Mononuclear cell (primary cell): ENCODE measurements around the gene IL32. TPM values are rescaled to one million over a fixed set of nuclear protein-coding genes. Genes with fewer than 3 reads are reported as not detected.

Experiments
- H3K27me3 ChIP-seq: 2 replicates; pipeline ENCODE4 v1.6.0; 2011; ENCODE audit warnings: low read length, control low read depth; ENCODE audit not compliant: insufficient read depth
- H3K4me1 ChIP-seq: 2 replicates; pipeline ENCODE4 v1.5.1; 2011; ENCODE audit warnings: mild to moderate bottlenecking, low read length, control low read depth; ENCODE audit not compliant: insufficient read depth
- H3K4me3 ChIP-seq: 2 replicates; pipeline ENCODE4 v1.5.1; 2011; ENCODE audit warnings: mild to moderate bottlenecking, low read length, moderate library complexity
- H3K9me3 ChIP-seq: 2 replicates; pipeline ENCODE4 v1.5.1; 2011; ENCODE audit warnings: low read depth, mild to moderate bottlenecking, control low read depth, low read length
- total RNA-seq: library from RNA; depleted of rRNA; stranded (reverse); fragments of >200 nt; gene quantifications from one replicate; pipeline ENCODE4 v1.2.3, GENCODE V29; 2012

The IL32 gene
- total RNA-seq, 1 donor: 115 TPM

- no peaks in the 10 kb centered on the region for H3K9me3 ChIP-seq
- no peak overlapping the region for H3K4me3 ChIP-seq
Observed at GRCh38 chr16:3118846-3119245, 53.4 kb downstream of the IL32 start.

More at GRCh38 chr16:3118846-3119245, 53.4 kb downstream of the IL32 start:
- H3K4me1 ChIP-seq: peaks cover 7% of the 10 kb centered on the region
- H3K27me3 ChIP-seq: no peaks in the 10 kb centered on the region

Other genes starting within 250 kb of the IL32 start
- not detected for gene PRSS21, start 248.4 kb upstream of the IL32 start, total RNA-seq
- gene ZG16B, start 235.3 kb upstream of the IL32 start, total RNA-seq: 1.2 TPM
- gene PRSS22, start 207.5 kb upstream of the IL32 start, total RNA-seq: 0.21 TPM
- 8.1 TPM for gene FLYWCH2, start 182.4 kb upstream of the IL32 start, total RNA-seq
- 15.7 TPM for gene FLYWCH1, start 153.7 kb upstream of the IL32 start, total RNA-seq
- gene KREMEN2, start 101.4 kb upstream of the IL32 start, total RNA-seq: not detected
- gene PAQR4, start 96.3 kb upstream of the IL32 start, total RNA-seq: 3.1 TPM
- 1.3 TPM for gene PKMYT1, start 85.2 kb upstream of the IL32 start, total RNA-seq
- not detected for gene CLDN9, start 52.7 kb upstream of the IL32 start, total RNA-seq
- not detected for gene CLDN6, start 47.5 kb upstream of the IL32 start, total RNA-seq
- 8.2 TPM for gene TNFRSF12A, start 45.3 kb upstream of the IL32 start, total RNA-seq
- gene HCFC1R1, start 41.7 kb upstream of the IL32 start, total RNA-seq: 8.2 TPM
- 8.9 TPM for gene THOC6, start 41.6 kb upstream of the IL32 start, total RNA-seq
- 0.10 TPM for gene BICDL2, start 28.7 kb upstream of the IL32 start, total RNA-seq
- gene MMP25, start 19.1 kb upstream of the IL32 start, total RNA-seq: 1.7 TPM
- under 0.01 TPM for gene ZSCAN10, start 33.7 kb downstream of the IL32 start, total RNA-seq
- gene ZNF205, start 46.9 kb downstream of the IL32 start, total RNA-seq: 0.52 TPM
- gene ZNF213, start 69.4 kb downstream of the IL32 start, total RNA-seq: 1.6 TPM
- not detected for gene OR1F1, start 122.6 kb downstream of the IL32 start, total RNA-seq
- gene ZNF200, start 169.5 kb downstream of the IL32 start, total RNA-seq: 4.5 TPM
- 26.7 TPM for gene MEFV, start 191.0 kb downstream of the IL32 start, total RNA-seq
- gene ZNF263, start 217.9 kb downstream of the IL32 start, total RNA-seq: 49.7 TPM
- 3.7 TPM for gene TIGD7, start 239.8 kb downstream of the IL32 start, total RNA-seq
- gene ZNF75A, start 239.9 kb downstream of the IL32 start, total RNA-seq: 34.8 TPM